ENCODE results near the gene MYBBP1A. TPM values are rescaled to one million over a fixed set of nuclear protein-coding genes. Genes with fewer than 3 reads are reported as not detected.

The MYBBP1A gene
- total RNA-seq, 3 donors from 2014 or later (not counting 1 experiment from before 2014, with no cell fraction given), result 50.5 to 58.1 (median 52.7) TPM

DNA sequence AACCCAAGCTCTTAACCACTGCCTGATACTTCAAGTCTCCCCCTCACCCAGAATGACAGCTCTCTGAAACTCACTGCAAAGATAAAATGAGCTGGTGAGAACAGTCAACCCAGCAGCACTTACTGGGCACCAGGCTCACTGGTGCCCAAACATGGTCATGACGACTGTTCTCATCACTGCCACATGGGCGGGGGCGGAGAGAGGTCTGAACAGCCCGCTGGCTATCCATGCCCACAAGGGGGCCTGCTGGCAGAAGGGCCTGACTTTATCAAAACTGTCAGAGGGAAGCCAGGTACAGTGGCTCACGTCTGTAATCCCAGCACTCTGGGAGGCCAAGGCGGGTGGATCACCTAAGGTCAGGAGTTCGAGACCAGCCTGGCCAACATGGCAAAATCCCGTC, 4.0 kb downstream of the MYBBP1A start:
- Mint-ChIP-seq H3K27ac (no peak overlapping the region), H3K27me3 (ENCODE audit: low read depth in 2 of 2) (no peaks in the 10 kb centered on the region), H3K9me3 (no peaks in the 10 kb centered on the region), H3K4me1 (peaks cover 12 to 27% of the 10 kb centered on the region in 2 donors), H3K4me3 (no peak overlapping the region), H3K36me3 (no peaks in the 10 kb centered on the region)
- TF ChIP-seq, protein P1, sequence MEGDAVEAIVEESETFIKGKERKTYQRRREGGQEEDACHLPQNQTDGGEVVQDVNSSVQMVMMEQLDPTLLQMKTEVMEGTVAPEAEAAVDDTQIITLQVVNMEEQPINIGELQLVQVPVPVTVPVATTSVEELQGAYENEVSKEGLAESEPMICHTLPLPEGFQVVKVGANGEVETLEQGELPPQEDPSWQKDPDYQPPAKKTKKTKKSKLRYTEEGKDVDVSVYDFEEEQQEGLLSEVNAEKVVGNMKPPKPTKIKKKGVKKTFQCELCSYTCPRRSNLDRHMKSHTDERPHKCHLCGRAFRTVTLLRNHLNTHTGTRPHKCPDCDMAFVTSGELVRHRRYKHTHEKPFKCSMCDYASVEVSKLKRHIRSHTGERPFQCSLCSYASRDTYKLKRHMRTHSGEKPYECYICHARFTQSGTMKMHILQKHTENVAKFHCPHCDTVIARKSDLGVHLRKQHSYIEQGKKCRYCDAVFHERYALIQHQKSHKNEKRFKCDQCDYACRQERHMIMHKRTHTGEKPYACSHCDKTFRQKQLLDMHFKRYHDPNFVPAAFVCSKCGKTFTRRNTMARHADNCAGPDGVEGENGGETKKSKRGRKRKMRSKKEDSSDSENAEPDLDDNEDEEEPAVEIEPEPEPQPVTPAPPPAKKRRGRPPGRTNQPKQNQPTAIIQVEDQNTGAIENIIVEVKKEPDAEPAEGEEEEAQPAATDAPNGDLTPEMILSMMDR (IDR thresholded peaks at IDR 0.05), result no peak
- H3K27me3 ChIP-seq (ENCODE audit: control insufficient read depth, insufficient read depth, low read length), result no peaks in the 10 kb centered on the region
- intact Hi-C loops (cut with micrococcal nuclease), result no loop called here
- H3K4me3 ChIP-seq (ENCODE audit: low read length), result no peak overlapping the region
- no peak overlapping the region for H3K27ac ChIP-seq (ENCODE audit: low read length)
- 95% methylated on average over 8 of the region's 8 CpGs for WGBS (ENCODE audit: insufficient coverage)
- peaks cover 55% of the 10 kb centered on the region for H3K36me3 ChIP-seq (ENCODE audit: control insufficient read depth, insufficient read depth, low read length)
- H3K9me3 ChIP-seq (ENCODE audit: control insufficient read depth, insufficient read depth, low read length), result no peaks in the 10 kb centered on the region
- ATAC-seq (no peak), DNase-seq (no peak)
- H3K4me1 ChIP-seq (ENCODE audit: control insufficient read depth, insufficient read depth, low read length), result peaks cover 21% of the 10 kb centered on the region

DNA sequence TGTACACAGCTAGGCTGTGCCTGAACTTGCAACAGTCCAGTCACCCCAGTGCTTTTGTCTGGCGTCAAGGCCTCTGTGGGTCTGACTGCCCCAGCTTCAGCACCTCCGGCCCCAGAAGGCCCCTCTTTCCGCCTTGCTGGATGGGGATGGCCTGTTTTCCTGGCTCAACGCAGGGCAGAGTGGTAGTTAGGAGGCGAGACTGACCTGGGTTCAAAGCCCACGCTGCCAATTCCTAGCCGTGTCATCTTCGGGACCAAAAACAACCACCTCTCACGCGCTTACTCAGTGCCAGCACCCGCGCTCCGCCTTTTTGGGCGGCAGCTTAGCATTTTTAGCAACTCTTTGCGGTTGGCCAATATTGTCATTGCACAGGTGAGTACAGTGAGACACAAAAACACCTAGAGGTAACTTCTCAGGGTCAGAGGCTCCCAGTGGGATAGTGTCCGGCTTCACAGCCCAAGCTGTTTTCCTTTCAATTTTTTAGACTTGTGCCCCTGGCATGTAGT, 4.6 kb downstream of the MYBBP1A start:
- DNase-seq, result no peak

DNA sequence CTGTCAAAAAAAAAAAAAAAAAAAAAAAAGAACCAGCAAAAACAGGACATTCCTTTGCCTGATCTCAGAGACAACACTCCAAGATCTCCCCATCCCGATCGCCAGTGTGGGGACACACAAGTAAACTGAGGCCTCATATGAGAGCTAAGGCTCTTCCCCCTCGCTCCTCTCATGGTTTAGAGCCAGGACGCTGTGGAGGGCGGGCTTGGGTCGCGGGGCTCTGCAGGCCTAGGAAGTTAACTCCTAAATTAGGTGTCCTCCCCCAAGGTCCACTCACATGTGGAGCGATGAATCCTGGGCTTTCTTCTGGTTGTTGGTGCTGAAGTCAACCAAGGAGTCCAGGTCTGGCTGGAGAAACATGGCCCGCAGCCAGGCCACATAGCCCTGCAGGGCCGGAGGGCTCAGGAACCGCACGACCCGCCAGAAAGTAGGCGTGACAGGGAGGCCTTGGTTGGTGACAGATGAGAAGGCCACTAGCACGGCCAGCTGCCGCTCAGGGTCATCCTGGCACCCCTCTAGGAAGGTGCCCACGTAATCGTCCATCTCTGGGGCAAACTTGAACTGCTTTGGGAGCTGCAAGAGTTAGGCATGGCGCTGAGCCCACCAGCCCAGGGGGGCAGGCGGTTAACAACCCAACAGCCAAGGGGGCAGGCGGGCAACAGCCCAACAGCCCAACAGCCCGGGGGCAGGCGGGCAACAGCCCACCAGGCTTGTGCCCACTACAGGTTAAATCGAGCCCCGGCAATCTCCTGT, 5.2 kb downstream of the MYBBP1A start:
- no peaks in the 10 kb centered on the region for H3K9me3 Mint-ChIP-seq
- H3K4me1 Mint-ChIP-seq, result peaks cover 0 to 15% of the 10 kb centered on the region in 2 donors
- TF ChIP-seq, protein P1 (IDR thresholded peaks at IDR 0.05), result no peak
- H3K27me3 Mint-ChIP-seq (ENCODE audit: low read depth in 2 of 2), result no peaks in the 10 kb centered on the region
- peaks cover 64% of the 10 kb centered on the region for H3K36me3 ChIP-seq (ENCODE audit: control insufficient read depth, insufficient read depth, low read length)
- H3K27me3 ChIP-seq (ENCODE audit: control insufficient read depth, insufficient read depth, low read length), result no peaks in the 10 kb centered on the region
- H3K27ac ChIP-seq (ENCODE audit: low read length), result no peak overlapping the region
- H3K36me3 Mint-ChIP-seq, result no peaks in the 10 kb centered on the region
- no peak overlapping the region for H3K27ac Mint-ChIP-seq
- H3K4me1 ChIP-seq (ENCODE audit: control insufficient read depth, insufficient read depth, low read length), result peaks cover 14% of the 10 kb centered on the region
- no peak overlapping the region for H3K4me3 ChIP-seq (ENCODE audit: low read length)
- H3K9me3 ChIP-seq (ENCODE audit: control insufficient read depth, insufficient read depth, low read length), result no peaks in the 10 kb centered on the region
- intact Hi-C loops (cut with micrococcal nuclease), result no loop called here
- H3K4me3 Mint-ChIP-seq, result no peak overlapping the region
- WGBS (ENCODE audit: insufficient coverage), result 92% methylated on average over 25 of the region's 25 CpGs
- ATAC-seq (no peak), DNase-seq (no peak)

More for the DNA sequence above, 4.6 kb downstream of the MYBBP1A start:
- 97% methylated on average over 16 of the region's 16 CpGs for WGBS (ENCODE audit: insufficient coverage)
- H3K4me3 Mint-ChIP-seq, result no peak overlapping the region
- H3K4me1 Mint-ChIP-seq, result peaks cover 6 to 21% of the 10 kb centered on the region in 2 donors
- Histone ChIP-seq H3K27ac (ENCODE audit: low read length) (no peak overlapping the region), H3K4me1 (ENCODE audit: control insufficient read depth, insufficient read depth, low read length) (peaks cover 15% of the 10 kb centered on the region), H3K27me3 (ENCODE audit: control insufficient read depth, insufficient read depth, low read length) (no peaks in the 10 kb centered on the region), H3K9me3 (ENCODE audit: control insufficient read depth, insufficient read depth, low read length) (no peaks in the 10 kb centered on the region), H3K4me3 (ENCODE audit: low read length) (no peak overlapping the region), H3K36me3 (ENCODE audit: control insufficient read depth, insufficient read depth, low read length) (peaks cover 58% of the 10 kb centered on the region)
- H3K9me3 Mint-ChIP-seq, result no peaks in the 10 kb centered on the region
- no peak for ATAC-seq
- intact Hi-C loops (cut with micrococcal nuclease), result no loop called here
- H3K27me3 Mint-ChIP-seq (ENCODE audit: low read depth in 2 of 2), result no peaks in the 10 kb centered on the region
- TF ChIP-seq, protein P1 (IDR thresholded peaks at IDR 0.05), result no peak
- no peaks in the 10 kb centered on the region for H3K36me3 Mint-ChIP-seq
- no peak overlapping the region for H3K27ac Mint-ChIP-seq

Data from natural killer cell (primary cell).